ENCODE measurements around the gene ANKS1B.
"Not testable (repeated sequence)": the region's sequence is repeated elsewhere in the genome, so short reads cannot be mapped to it uniquely, and the experiment has no call there.

The ANKS1B gene

DNA sequence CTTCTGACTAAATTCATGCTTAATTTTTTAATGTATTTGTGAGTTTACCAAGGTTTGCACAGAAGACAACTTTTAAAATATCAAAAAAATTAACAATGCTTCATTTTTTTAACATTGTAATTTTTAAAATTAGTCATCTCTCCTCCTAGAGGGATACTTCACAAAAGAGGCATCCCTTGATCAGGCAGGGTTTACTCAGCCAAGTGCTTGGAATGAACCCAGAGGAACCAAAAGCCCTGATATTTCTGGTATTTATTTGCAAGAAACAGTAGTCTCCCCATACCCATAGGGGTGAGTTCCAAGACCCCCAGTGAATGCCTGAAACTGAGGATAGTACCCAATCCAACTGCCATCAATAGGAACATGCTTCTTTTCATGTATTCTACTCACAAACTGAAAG lies 284.7 kb downstream of the ANKS1B start:
- DNase-seq (ENCODE audit: low read depth): no peak

DNA sequence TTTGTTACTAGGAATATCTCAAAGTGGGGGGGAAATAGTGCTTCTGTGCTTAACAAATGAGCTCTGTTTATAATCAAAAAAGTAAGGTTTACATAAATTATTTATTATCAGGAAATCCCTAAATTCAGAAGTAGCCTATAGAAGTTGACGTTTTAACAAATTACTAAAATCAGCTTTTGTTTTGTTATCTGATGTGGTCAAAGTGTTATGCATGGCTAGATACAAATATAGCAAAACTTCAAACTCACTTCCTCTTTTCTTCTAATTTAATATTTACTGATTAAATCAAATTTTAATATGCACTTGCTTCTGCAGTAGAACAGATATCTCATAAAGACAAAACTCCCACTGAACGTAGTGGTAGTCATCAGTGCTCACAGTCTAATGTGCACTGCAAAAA lies 289.7 kb downstream of the ANKS1B start:
- DNase-seq (ENCODE audit: low read depth): no peak

DNA sequence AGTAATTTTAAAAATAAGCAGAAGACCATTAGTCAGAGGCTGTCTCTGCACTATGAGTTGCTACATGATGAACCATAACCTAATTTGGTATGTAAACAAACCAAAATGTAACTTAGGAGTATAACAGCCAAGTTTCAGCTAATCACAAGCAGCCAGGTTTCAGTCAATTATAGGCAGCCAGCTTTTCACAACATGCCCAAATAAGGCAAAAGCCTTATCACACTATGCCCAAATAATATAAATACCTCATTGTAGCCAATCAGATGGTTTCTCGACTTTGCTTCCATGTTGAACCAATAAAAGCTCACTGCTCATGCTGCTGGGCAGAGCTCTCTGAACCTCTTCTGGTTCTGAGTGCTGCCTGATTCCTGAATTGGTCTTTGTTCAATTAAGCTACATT lies 298.6 kb downstream of the ANKS1B start:
- DNase-seq (ENCODE audit: low read depth): no peak

DNA sequence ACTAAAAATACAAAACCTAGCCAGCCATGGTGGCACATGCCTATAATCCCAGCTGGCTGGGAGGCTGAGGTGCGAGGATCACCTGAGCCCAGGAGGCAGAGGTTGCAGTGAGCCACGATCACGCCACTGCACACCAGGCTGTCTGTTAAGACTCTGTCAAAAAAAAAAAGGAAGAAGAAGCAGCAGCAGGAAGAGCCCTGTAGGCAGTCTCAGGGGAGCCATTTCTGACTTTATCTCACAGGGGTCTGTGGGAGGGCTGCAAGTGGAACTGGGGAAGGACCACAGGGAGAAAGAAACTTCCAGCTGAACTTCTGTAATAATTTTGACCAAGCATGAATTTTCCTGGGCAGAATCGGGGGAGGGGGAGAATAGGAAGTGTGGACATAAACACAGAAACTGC lies 304.5 kb downstream of the ANKS1B start:
- DNase-seq (ENCODE audit: low read depth): no peak

DNA sequence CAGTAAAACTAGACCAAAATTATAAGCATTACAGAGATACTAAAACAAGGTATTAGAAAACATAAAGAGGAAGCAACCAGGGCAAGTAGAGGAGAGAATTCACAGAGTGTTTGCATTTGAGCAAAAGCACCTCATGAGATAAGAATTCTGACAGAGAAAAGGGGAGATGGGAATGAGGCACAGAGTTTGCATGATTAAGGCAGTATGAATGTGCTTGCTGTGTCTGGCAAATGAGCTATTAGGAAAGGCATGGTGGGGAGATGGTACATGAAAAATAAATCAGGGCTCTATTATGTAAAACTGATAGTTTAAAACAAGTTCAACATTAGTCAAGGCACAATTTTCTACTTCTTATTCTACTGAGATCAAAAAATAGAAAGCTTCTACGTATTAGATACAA lies 314.1 kb downstream of the ANKS1B start:
- no peak for DNase-seq (ENCODE audit: low read depth)

DNA sequence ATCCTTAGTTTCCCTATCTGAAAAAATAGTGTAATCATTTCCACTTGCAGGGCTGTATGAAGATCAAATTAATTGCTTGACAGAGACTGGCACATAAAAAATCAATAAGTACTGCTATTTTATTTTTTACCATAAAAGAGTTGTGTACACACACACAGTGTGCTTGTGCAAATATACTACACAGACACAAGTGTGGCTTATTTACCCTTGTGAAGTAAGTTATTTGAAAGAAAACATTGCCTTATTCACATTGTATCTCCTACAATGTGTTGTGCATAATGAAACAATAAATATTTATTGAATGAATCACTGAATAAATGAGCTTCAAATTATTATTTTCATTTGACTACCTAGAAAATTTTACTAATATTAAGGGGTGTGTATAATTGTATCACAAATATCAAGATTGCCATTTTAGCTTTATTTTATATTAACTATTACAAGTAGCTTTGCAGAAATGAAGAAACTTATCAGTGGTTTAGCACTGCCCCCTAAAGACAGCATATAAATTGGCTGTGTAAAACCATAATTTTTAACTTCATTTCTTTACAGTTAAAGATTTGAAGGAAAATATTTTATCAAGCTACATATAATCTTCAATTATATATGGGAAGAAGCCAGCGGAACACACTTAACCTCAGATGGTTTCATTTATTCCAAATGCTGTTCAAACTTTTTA lies 325.9 kb downstream of the ANKS1B start:
- no peak for DNase-seq (ENCODE audit: low read depth)

DNA sequence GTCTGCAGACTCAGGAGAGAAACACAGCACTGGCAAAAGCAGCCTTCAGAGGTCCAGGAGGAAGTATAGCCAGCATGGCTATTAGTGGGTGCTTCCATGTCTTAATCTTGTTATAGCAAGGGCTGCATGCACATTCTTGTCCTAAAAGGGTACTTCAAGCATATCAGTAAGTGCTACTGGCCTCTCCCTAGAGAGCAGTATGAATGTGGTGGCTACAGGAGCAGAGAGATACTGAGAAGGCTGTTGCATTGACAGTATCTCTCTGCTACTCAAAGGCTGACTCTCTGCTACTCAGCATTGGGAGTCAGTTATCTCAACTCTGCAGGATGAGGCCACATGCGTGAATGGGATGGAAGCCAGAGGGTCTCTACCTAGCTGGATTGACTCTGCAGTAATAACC lies 335.2 kb downstream of the ANKS1B start:
- no peak for DNase-seq (ENCODE audit: low read depth)

DNA sequence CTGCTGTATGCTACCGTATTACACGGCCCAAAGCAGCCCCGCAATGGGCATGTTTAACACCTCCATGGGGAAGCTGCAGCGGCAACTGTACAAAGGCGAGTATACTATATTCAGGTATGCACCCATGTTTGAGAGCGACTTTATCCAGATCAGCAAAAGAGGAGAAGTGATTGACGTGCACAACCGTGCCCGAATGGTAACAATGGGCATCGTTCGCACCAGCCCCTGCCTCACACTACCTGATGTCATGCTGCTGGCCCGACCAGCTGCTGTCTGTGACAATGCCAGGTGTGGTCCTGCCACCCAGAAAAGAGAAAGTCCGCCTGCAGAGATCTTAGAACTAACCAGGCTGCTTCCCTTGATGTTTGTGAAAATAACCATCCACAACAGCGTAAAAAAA lies 336.6 kb downstream of the ANKS1B start:
- no peak for DNase-seq (ENCODE audit: low read depth)

DNA sequence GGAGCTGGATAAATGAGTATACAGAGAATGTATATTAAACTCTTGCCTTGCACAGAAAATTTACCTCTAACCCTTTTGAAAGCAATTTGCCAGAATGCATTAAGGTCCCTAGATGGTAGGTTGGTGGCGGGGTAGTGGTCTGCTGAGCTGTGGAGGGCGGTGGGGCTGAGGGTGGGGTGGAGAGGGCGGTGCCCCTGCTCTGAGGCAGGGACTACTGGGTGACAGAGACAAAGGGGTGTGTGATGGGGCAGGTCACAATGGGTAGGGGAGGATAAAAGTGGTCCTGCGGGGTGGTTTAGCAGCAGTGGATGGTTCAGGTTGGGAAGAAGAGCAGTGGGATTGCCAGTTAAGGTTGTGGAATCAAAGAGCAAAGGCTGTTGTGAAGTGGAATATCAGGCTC lies 337.3 kb downstream of the ANKS1B start, which contains the start of gene GARIN6:
TSS of gene GARIN6 (plus strand) at position 301 of the 400 bp plus-strand sequence. CDS start 422 bp downstream, outside the sequence.
- DNase-seq (ENCODE audit: low read depth): no peak

DNA sequence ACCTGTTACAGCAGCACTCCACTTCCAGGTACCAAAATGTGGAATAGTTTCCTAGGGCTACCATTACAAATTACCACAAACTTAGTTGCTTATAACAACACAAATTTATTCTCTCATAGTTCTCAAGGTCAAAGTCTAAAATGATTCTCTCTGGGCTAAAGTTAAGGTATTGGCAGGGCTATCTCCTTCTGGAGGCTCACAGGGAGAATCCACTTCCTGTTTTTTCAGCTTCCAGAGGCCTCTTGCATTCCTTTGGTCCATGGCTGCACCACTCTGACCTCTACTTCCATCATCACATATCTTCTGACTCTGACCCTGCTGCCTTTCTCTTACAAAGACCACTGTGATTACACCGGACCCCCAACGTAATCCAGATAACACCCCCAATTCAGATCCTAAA lies 340.1 kb downstream of the ANKS1B start:
- DNase-seq (ENCODE audit: low read depth): no peak

DNA sequence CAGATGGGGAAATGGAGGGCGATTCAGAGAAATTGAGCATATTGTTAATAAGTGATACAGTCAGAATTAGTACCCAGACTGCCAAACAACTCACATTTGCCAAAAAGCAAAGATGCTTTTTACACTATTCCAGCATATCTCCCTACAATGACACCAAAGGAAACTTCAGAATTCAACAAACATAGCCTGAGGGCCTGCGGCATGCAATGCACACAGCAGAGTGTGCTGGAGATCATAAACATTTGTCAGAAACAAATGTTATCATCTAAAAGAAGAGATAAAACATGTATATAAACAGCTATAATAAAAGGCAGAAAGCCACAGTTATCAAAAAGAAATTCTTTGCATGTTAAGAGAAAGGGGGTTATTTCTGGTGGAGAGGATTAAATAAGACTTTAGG lies 357.3 kb downstream of the ANKS1B start:
- no peak for DNase-seq (ENCODE audit: low read depth)

DNA sequence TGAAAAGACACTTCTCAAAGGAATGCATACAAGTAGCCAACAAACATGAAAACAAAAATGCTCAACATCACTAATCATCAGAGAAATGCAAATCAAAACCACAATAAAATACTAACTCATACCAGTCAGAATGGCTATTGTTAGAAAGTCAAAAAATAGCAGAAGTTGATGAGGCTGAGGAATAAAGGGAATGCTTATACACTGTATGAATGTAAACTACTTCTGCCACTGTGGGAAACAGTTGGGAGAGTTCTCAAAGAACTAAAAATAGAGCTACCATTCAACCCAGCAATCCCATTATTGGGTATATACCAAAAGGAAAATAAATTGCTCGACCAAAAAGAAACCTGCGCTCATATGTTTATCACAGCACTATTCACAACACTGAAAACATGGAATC lies 360.1 kb downstream of the ANKS1B start:
- DNase-seq (ENCODE audit: low read depth): not testable (repeated sequence)

DNA sequence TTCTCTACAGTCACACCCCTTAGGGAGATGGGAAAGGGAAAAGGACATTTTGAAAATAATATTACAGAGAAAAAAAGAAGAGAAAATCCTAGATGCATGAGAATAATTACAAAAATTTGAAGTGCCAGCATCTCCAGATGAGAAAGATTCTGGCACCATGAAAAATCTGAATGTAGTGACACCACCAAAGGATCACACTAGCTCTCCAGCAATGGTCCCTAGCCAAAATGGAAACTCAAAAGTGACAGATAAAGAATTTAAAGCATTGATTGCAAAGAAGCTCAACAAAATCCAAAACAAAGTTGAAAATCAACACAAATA lies 364.6 kb downstream of the ANKS1B start:
- DNase-seq (ENCODE audit: low read depth): no peak

DNA sequence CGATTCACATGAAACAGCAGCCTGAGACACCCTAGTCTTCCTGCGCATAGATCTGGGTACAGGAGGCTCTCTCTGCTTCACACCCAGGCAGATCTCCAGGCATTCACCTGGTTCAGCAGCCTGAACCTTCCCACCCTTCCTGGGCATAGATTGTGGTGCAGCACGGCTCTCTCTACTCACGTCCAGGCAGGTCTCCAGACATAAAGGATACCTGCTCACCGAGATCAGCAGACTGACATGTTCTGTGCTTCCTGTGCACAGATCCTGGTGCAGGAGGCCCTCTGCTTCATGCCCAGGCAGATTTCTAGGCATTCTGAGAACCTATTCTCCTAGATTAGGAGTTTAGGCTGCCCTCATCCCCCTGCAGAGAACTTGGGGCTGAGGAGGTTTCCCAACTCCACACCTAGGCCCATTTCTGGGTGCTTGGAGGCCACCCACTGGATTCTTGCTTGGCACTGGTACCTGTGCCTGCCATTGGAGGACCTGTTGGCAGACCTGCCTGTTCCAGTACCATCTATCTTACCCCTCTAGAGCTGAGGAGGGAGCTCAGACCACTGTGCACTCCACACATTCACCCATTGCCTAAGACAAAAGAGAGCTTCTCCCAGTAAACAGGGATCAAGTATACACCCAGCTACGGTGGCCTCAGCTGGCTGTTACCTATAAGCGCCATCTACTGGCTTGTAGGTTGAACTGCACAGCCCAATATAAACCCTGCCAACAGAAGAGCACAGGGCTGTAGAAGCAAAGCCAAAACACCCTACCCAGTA lies 365.2 kb downstream of the ANKS1B start:
- no peak for DNase-seq (ENCODE audit: low read depth)

DNA sequence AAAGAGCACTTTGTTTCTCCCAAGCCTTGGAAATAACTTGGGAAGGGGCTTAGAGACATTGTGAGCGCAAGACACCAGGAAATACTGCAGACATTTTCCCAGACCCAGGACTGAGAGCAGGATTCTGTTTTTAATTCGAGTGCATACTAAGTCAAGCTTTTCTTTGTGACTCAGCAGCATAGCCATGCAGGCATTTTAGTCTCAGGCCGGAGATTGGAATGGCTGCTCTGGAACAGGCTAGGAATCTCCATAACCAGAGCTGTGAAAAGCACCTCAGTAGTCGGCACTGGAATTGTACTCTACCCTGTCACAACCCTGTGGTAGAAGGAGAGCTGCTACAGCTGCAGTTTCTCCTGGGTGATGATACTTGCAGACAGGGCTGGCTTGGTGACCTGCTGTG lies 366.1 kb downstream of the ANKS1B start:
- DNase-seq (ENCODE audit: low read depth): no peak

DNA sequence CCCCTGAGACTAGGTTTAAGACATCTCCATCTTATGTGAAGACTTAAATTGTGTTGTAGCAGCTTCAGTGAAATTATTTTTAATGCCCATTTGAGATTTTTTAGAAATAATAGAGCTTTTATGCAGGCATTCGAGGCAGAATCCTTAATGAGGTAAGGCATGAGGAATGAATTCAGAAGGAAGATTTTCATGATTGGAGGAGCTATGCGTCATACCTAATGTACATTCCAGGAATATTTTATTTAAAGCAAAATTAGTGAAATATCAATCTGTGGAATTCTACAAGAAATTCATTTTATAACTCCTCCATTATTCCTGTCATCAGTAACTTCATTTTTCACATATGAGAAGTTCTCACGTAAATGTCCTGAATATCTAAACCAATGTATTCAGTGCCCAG lies 373.1 kb downstream of the ANKS1B start:
- no peak for DNase-seq (ENCODE audit: low read depth)

DNA sequence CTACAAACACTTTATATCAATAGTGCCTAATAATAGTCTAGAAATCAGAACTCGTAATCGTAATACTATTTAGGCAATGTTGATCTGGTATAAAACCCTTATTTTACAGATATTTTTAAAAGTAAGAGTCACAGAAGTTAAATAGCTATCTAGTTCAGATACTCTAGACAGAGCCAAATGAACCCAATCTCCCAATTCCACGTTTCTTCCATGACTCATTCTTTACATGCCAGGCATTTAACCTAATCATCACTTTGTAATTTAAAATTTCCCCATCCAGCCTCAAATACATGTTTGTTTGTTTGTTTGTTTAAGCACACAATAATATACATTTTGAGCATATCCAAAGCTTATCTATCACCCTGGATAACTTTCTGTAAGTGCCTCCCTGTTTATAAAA lies 373.6 kb downstream of the ANKS1B start:
- no peak for DNase-seq (ENCODE audit: low read depth)

DNA sequence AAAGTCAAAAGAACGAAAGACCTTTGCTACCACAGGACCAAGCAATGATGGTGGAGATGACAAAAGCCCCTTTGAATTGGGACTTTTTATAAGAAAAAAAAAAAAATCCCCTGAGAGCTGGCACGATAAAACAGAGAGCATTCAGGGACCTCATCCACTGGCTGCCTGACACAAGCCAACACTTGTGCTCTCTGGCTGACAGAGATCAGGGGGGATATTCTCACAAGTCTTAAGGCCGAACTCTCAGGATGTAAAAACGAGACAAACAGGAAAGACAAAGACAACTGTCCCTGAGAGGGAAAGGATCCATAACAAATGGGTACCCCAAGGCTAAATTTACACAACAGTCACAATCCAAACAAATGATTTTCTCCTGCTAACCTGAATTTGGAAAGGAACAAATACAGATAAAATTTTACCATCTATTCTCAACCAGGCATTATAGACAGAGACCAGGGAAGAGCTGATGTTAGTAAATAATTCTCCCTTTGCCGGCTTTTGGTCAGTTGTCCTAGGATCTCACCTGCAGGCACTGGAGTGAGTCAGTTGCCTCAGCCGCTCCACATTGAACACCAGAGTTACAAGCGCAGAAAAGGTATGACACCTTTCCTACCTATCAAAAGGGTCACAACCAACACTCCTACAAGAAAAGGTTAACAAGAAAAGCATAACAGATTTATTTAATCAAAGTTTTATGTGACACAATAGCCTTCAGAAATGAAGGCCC lies 375.1 kb downstream of the ANKS1B start:
- DNase-seq (ENCODE audit: low read depth): no peak

DNA sequence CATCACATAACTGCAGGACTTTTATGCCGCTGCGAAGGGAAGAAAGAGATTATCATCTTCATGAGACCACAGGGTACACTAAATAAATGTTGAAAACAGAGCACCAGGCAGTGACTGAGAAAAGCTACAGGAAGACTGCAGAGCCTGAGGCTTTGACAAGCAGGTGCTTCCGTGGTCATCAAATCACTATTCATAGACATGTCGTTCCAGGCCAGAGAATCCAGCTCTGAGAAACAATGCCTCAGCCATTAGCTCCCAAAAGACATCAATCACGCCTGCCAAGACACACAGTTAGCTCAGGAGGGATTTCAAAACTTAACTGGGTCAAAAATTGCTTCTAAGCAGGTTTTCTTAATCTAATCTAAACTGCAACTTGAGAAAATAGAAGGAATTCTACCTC lies 384.3 kb downstream of the ANKS1B start:
- no peak for DNase-seq (ENCODE audit: low read depth)

DNA sequence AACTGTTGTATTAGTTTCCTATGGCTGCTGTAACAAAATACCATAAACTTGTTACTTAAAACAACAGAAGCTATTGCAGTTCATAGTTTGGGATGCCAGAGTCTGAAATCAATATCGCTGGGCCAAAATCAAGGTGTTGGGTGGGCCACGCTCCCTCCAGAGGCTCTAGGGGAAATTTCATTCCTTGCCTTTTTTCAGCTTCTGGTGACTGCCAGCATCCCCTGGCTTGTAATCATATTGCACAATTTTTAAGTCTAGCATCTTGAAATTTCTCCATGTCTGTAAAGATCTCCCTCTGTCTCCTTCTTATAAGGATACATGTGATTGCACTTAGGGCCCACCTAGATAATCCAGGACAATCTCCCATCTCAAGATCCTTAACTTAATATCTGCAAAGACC lies 386.0 kb downstream of the ANKS1B start:
- no peak for DNase-seq (ENCODE audit: low read depth)

DNA sequence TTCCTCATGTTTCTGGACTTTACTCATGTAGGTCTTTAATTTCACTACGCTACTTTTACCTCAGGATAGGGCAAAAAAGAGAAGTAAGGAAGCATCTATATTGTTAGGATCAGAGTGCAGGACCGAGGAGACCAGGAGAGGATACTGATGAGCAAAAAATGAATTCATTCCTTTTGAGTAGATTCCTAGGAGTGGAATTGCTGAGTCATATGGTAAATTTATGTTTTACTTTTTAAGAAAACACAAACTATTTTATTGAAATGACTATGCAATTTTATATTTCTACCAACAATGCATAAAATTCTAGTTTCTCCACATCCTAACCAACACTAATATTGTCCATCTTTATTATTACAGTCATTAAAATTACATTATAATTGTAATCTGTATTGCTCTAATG lies 388.0 kb downstream of the ANKS1B start:
- no peak for DNase-seq (ENCODE audit: low read depth)

DNA sequence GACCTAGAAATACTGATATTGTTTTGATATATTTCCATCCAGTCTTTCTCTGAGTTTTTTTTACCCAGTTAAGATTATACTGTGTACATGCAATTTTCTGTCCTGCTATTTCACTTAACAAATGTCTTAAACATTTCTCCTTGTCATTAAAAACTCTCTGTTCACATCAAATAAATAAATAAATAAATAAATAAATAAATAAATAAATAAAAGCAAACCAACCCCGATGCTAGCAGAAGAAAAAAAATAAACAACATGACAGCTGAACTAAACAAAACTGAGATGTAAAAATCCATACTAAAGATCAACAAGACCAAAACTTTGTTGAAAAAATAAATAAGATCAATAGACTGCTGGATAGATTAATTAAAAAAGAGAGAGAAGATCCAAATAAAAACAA lies 407.6 kb downstream of the ANKS1B start:
- DNase-seq (ENCODE audit: low read depth): not testable (repeated sequence)

DNA sequence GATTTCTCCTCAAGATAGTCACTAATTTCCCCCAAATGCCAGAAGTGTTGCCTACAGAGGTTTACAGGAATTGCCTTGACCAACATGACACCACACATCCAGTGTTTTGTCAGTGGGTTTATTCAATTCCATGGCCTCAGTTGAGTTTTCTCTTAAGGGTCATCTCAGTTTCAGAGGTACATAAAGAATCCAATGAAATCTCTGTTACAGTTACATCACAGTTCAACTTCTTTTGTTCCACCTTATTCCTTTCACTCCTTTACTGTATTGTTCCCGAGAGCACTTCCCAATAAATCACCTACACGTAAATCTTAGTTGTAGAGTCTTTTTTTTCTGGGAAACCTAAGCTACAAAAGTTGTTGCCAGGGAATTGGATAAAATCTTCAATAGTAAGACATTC lies 410.8 kb downstream of the ANKS1B start:
- DNase-seq (ENCODE audit: low read depth): no peak
